HepG2 (cell line): ENCODE data around the gene TRAPPC12. TPM values are rescaled to one million over a fixed set of nuclear protein-coding genes. Genes with fewer than 3 reads are reported as not detected.

Experiments used
- ATAC-seq: fragments of 200-7000 bp; cut with Tn5 transposase; 3 replicates; pipeline ENCODE4 v1.9.1; 2020; ENCODE audit warnings: mild to moderate bottlenecking, moderate library complexity
- BruUV-seq: library from RNA; stranded (reverse); fragments of 400-500 nt; replicated peaks from 2 replicates; lab custom pipeline; 2021; lab: Mats Ljungman, UMichigan
- CTCF ChIA-PET: fragments of 300-600 bp; formaldehyde crosslinking; extraction: SDS; loops from one replicate; lab custom pipeline; 2021; ENCODE audit warnings: low total read pairs, inconsistent platforms, low intra/inter-chr PET ratio; lab: Yijun Ruan, JAX
- POLR2A ChIA-PET: fragments of 350-600 bp; sonication (Branson Sonifier 250); formaldehyde crosslinking; loops from one replicate; lab custom pipeline; 2020; ENCODE audit warnings: antibody characterized with exemption, inconsistent platforms; lab: Yijun Ruan, JAX
- DNase-seq: peaks from one replicate; pipeline ENCODE4 v3.0.0-alpha.2; 2015; ENCODE audit warnings: low spot score
- FAIRE-seq: peaks from 3 replicates; lab custom pipeline; 2011; peaks lifted over from hg19 to GRCh38; lab: Jason Lieb, UNC
- H2AFZ ChIP-seq: one replicate; pipeline ENCODE4 v1.6.1; 2011; ENCODE audit warnings: low read length, inconsistent platforms
- H3K27ac ChIP-seq: fragments of 300-600 bp; 3 replicates; pipeline ENCODE4 v1.8.0; 2011; ENCODE audit warnings: mixed run types, mild to moderate bottlenecking, mixed read lengths, low read length, inconsistent platforms; ENCODE audit not compliant: insufficient read depth; ENCODE audit errors: extremely low read length
- H3K27me3 ChIP-seq, 2 experiments: fragments of 200-600 bp in 1 of 2; 2 replicates in 1 of 2; 3 replicates in 1 of 2; pipeline versions ENCODE4 v1.6.0 to v1.8.0; 2011; ENCODE audit warnings: low read length in 2 of 2, mild to moderate bottlenecking in 2 of 2, moderate library complexity in 2 of 2, inconsistent platforms in 1 of 2; ENCODE audit not compliant: insufficient read depth in 2 of 2, control insufficient read depth in 1 of 2
- H3K36me3 ChIP-seq, 2 experiments: fragments of 200-600 bp in 1 of 2; replicated peaks in 1 of 2; 2 replicates in 1 of 2; 3 replicates in 1 of 2; pipeline versions ENCODE4 v1.5.1 to v1.8.0; 2011; ENCODE audit warnings: low read length in 2 of 2, inconsistent platforms in 1 of 2; ENCODE audit not compliant: insufficient read depth in 2 of 2, control insufficient read depth in 1 of 2
- H3K4me1 ChIP-seq: 2 replicates; pipeline ENCODE4 v1.5.1; 2012; ENCODE audit warnings: low read length, inconsistent platforms; ENCODE audit not compliant: insufficient read depth
- H3K4me2 ChIP-seq: 2 replicates; pipeline ENCODE4 v1.6.0; 2011; ENCODE audit warnings: low read depth, low read length, inconsistent platforms
- H3K4me3 ChIP-seq, 3 experiments: fragments of 200-600 bp in 1 of 3; sonication (generic), shearing (Covaris generic) in 1 of 3; replicated peaks in 1 of 3; 2 replicates each; pipeline ENCODE4 v1.5.1; 2011 to 2016; ENCODE audit warnings: low read length in 3 of 3, inconsistent platforms in 2 of 3, low read depth in 2 of 3, mild to moderate bottlenecking in 2 of 3, control low read depth in 1 of 3, mixed read lengths in 1 of 3; ENCODE audit not compliant: insufficient read depth in 1 of 3
- H3K79me2 ChIP-seq: one replicate; pipeline ENCODE4 v1.6.1; 2011; ENCODE audit warnings: low read length, inconsistent platforms; ENCODE audit not compliant: insufficient read depth
- H3K9ac ChIP-seq: 2 replicates; pipeline ENCODE4 v1.6.0; 2011; ENCODE audit warnings: mild to moderate bottlenecking, low read depth, low read length, inconsistent platforms; ENCODE audit not compliant: insufficient read depth
- H3K9me3 ChIP-seq: 2 replicates; pipeline ENCODE4 v1.5.1; 2012; ENCODE audit warnings: mild to moderate bottlenecking, low read length
- H4K20me1 ChIP-seq: 2 replicates; pipeline ENCODE4 v1.6.0; 2011; ENCODE audit warnings: inconsistent platforms, mild to moderate bottlenecking, low read length, moderate library complexity; ENCODE audit not compliant: insufficient read depth
- AGO1 ChIP-seq: fragments of 200-400 bp; formaldehyde crosslinking; IDR thresholded peaks from 2 replicates; pipeline ENCODE4 v1.6.1; 2017; ENCODE audit warnings: mild to moderate bottlenecking, low read depth, low read length, moderate library complexity; ENCODE audit not compliant: poor library complexity, severe bottlenecking
- BCL3 ChIP-seq: sonication (generic); formaldehyde crosslinking; IDR thresholded peaks from 2 replicates; pipeline ENCODE4 v1.5.1; 2020; ENCODE audit warnings: mild to moderate bottlenecking, missing genetic modification reagents, moderate library complexity
- CCAR2 ChIP-seq: fragments of 200-400 bp; formaldehyde crosslinking; optimal IDR thresholded peaks from 2 replicates; pipeline ENCODE3; 2018; ENCODE audit warnings: low read depth, mild to moderate bottlenecking, low read length, moderate library complexity
- CENPT ChIP-seq: sonication (generic); formaldehyde crosslinking; IDR thresholded peaks from 2 replicates; pipeline ENCODE4 v1.8.0; 2022; ENCODE audit warnings: low read depth, mild to moderate bottlenecking, moderate library complexity, missing genetic modification reagents
- MEIS1 ChIP-seq: sonication (generic); formaldehyde crosslinking; IDR thresholded peaks from 2 replicates; pipeline ENCODE4 v1.9.0; 2021; ENCODE audit warnings: mild to moderate bottlenecking, missing genetic modification reagents, moderate library complexity, borderline replicate concordance
- NFE2L2 ChIP-seq: fragments of 150-350 bp; IDR thresholded peaks from 2 replicates; pipeline ENCODE4 v1.6.1; 2014; ENCODE audit warnings: low read length
- POGZ ChIP-seq: sonication (generic); formaldehyde crosslinking; IDR thresholded peaks from 2 replicates; pipeline ENCODE4 v1.4.0; 2020; ENCODE audit warnings: mild to moderate bottlenecking, missing genetic modification reagents
- RBM22 ChIP-seq: fragments of 200-400 bp; formaldehyde crosslinking; optimal IDR thresholded peaks from 2 replicates; pipeline ENCODE3; 2017; ENCODE audit warnings: mild to moderate bottlenecking, low read length, moderate library complexity
- SIX4 ChIP-seq: sonication (generic); formaldehyde crosslinking; IDR thresholded peaks from 2 replicates; pipeline ENCODE4 v1.4.0; 2020; ENCODE audit warnings: missing genetic modification reagents
- ZNF547 ChIP-seq: sonication (generic); formaldehyde crosslinking; IDR thresholded peaks from 2 replicates; pipeline ENCODE4 v1.5.1; 2020; ENCODE audit warnings: mild to moderate bottlenecking, missing genetic modification reagents
- ZNF713 ChIP-seq: sonication (generic); formaldehyde crosslinking; IDR thresholded peaks from 2 replicates; pipeline ENCODE4 v1.4.0; 2020; ENCODE audit warnings: mild to moderate bottlenecking, missing genetic modification reagents
- ZNF770 ChIP-seq: sonication (generic); formaldehyde crosslinking; IDR thresholded peaks from 2 replicates; pipeline ENCODE4 v1.5.0; 2020; ENCODE audit warnings: mild to moderate bottlenecking, missing genetic modification reagents
- WGBS: methylation state at CpG from one replicate; pipeline ENCODE4 v1.1.6; 2017; ENCODE audit warnings: low lambda C conversion rate; 5-methylcytosine and 5-hydroxymethylcytosine counted together
- in situ Hi-C: cut with HindIII; loops from 2 replicates; pipeline ENCODE4 v1.10.0; 2017; ENCODE audit warnings: low pct_unique_long_range_greater_than_20kb; ENCODE audit not compliant: extremely low pct_ligation_motif_present
- intact Hi-C: fragments of 100-400 bp; cut with micrococcal nuclease; formaldehyde crosslinking; loops from one replicate; pipeline ENCODE4 v1.10.0; 2022; ENCODE audit not compliant: unreplicated experiment
- polyA plus RNA-seq, 8 experiments: library from polyadenylated mRNA; depleted of rRNA in 3 of 8; stranded (reverse) in 7 of 8; unstranded in 1 of 8; fragments of >200 nt; fragmentation: Illumina TruSeq in 4 of 8; extraction: Trizol in 4 of 8; gene quantifications; 2 replicates each; pipeline versions ENCODE4 v1.2.1 to v1.2.3, GENCODE V29; 2011 to 2016; ENCODE audit warnings: low read depth in 4 of 8, missing spikeins in 1 of 8, mixed read lengths in 1 of 8; ENCODE audit not compliant: insufficient read depth in 1 of 8
- total RNA-seq, 5 experiments: library from RNA; depleted of rRNA; stranded (reverse); fragments of >200 nt; fragmentation: Illumina TruSeq; extraction: Trizol; gene quantifications; 2 replicates each; pipeline ENCODE4 v1.2.3, GENCODE V29; 2016; ENCODE audit warnings: low read depth in 1 of 5
- TF ChIP-seq, protein P1 (sequence below): sonication (generic); formaldehyde crosslinking; IDR thresholded peaks from 2 replicates; pipeline ENCODE4 v1.4.0; 2020; ENCODE audit warnings: missing genetic modification reagents

TRAPPC12 gene
- total and polyA plus RNA-seq, 2 of the 13 experiments (the other 11 are each of a cell fraction or from before 2014, with no cell fraction given) = 46.4 to 97.7 TPM

GRCh38 chr2:3418766-3419404 lies 39.4 kb downstream of the TRAPPC12 start:
- Histone ChIP-seq H3K27me3 (no peaks in the 10 kb centered on the region), H3K9me3 (no peaks in the 10 kb centered on the region), H3K4me2 (no peak overlapping the region), H3K4me3 (no peak overlapping the region), H3K79me2 (no peaks in the 10 kb centered on the region), H2AFZ (no peak overlapping the region), H3K4me1 (peaks cover 13% of the 10 kb centered on the region), H3K27ac (no peak overlapping the region), H4K20me1 (no peaks in the 10 kb centered on the region), H3K36me3 (peaks cover 32 to 72% of the 10 kb centered on the region in 2 experiments), H3K9ac (no peak overlapping the region)
- POLR2A ChIA-PET = no interaction called here
- no peak for ATAC-seq
- in situ Hi-C loops = no loop called here
- no peak for FAIRE-seq
- TF ChIP-seq ZNF547 (CRISPR knock-in tag) (no peak), RBM22 (peak; percentile 78), NFE2L2 (no peak), AGO1 (no peak)
- intact Hi-C loops = no loop called here
- no TSS peak for BruUV-seq
- CTCF ChIA-PET = no interaction called here
- WGBS = 91% methylated on average over 11 of the region's 11 CpGs
- no peak for DNase-seq

DNA sequence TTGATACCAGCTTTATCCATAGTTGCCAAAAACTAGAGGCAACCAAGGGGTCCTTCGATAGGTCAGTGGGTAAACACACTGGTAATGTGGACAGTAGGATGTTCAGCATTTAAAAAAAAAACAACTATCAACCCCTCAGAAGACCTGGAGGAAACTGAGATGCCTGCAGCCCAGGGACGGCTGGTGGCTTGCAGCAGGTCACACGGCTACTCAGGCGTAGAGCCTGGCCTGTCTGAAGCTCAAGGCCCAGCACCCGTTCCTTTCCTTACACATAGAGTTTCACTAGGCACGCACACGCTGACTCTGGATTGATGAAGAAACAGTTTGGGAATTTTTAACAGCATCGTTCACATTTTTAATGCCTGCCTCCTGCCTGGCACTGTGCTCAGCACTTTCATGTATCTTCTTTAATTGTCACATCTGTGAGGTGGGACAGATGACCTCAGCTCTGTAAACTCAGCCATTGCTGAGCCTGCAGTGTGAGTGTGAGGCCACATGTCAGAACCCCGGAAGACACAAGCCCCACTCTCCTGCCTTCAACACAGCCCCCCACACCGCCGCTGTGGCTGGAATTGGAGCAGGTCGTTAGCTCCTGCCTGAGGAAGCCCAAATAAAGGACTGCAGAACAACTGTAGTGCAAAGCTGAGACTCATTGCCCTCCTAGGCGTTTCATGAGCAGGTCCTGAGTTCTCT lies 40.7 kb downstream of the TRAPPC12 start:
- no peaks in the 10 kb centered on the region for H3K79me2 ChIP-seq
- intact Hi-C loops (no loop called here), in situ Hi-C loops (no loop called here)
- CTCF ChIA-PET = no interaction called here
- POLR2A ChIA-PET = no interaction called here
- no peaks in the 10 kb centered on the region for H4K20me1 ChIP-seq
- no peak overlapping the region for H3K4me2 ChIP-seq
- FAIRE-seq (no peak), ATAC-seq (no peak), DNase-seq (no peak)
- 96% methylated on average over 13 of the region's 13 CpGs for WGBS
- BruUV-seq = no TSS peak
- H3K4me3 ChIP-seq = no peak overlapping the region
- no peaks in the 10 kb centered on the region for H3K9me3 ChIP-seq
- H3K27me3 ChIP-seq = no peaks in the 10 kb centered on the region
- no peak overlapping the region for H3K27ac ChIP-seq
- no peak overlapping the region for H2AFZ ChIP-seq
- H3K9ac ChIP-seq = no peak overlapping the region
- peaks cover 16% of the 10 kb centered on the region for H3K4me1 ChIP-seq
- H3K36me3 ChIP-seq = peaks cover 31 to 69% of the 10 kb centered on the region in 2 experiments
- TF ChIP-seq CCAR2 = no peak
- TF ChIP-seq ZNF770 (CRISPR knock-in tag) = no peak
- TF ChIP-seq SIX4 = no peak
- TF ChIP-seq, protein P1, sequence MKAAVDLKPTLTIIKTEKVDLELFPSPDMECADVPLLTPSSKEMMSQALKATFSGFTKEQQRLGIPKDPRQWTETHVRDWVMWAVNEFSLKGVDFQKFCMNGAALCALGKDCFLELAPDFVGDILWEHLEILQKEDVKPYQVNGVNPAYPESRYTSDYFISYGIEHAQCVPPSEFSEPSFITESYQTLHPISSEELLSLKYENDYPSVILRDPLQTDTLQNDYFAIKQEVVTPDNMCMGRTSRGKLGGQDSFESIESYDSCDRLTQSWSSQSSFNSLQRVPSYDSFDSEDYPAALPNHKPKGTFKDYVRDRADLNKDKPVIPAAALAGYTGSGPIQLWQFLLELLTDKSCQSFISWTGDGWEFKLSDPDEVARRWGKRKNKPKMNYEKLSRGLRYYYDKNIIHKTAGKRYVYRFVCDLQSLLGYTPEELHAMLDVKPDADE (CRISPR knock-in tag) = no peak
- no peak for TF ChIP-seq CENPT (CRISPR knock-in tag)
- no peak for TF ChIP-seq BCL3 (CRISPR knock-in tag)
- no peak for TF ChIP-seq POGZ (CRISPR knock-in tag)
- no peak for TF ChIP-seq ZNF713 (CRISPR knock-in tag)
- no peak for TF ChIP-seq MEIS1
